CD4-positive, alpha-beta T cell treated with Interleukin-6 for 4 hours (primary cell): ENCODE results near the gene NFIX.
"Not testable (repeated sequence)": the region's sequence is repeated elsewhere in the genome, so short reads cannot be mapped to it uniquely, and the experiment has no call there.

Experiments used
- DNase-seq: peaks from one replicate; pipeline ENCODE4 v3.0.0-alpha.2; 2020; ENCODE audit warnings: mixed read lengths

The NFIX gene

DNA sequence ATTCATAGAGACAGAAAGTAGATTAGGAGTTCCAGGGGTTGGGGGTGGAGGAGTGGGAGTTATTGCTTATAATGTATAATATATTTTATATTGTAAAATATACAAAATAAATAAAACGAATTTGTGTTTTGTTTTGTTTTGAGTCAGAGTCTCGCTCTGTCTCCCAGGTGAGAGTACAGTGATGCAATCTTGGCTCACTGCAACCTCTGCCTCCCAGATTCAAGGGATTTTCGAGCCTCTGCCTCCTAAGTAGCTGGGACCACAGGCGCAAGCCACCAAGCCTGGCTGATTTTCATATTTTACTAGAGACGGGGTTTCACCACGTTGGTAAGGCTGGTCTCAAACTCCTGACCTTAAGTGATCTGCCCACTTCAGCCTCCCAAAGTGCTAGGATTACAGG lies 35.8 kb upstream of the NFIX start:
- no peak for DNase-seq

DNA sequence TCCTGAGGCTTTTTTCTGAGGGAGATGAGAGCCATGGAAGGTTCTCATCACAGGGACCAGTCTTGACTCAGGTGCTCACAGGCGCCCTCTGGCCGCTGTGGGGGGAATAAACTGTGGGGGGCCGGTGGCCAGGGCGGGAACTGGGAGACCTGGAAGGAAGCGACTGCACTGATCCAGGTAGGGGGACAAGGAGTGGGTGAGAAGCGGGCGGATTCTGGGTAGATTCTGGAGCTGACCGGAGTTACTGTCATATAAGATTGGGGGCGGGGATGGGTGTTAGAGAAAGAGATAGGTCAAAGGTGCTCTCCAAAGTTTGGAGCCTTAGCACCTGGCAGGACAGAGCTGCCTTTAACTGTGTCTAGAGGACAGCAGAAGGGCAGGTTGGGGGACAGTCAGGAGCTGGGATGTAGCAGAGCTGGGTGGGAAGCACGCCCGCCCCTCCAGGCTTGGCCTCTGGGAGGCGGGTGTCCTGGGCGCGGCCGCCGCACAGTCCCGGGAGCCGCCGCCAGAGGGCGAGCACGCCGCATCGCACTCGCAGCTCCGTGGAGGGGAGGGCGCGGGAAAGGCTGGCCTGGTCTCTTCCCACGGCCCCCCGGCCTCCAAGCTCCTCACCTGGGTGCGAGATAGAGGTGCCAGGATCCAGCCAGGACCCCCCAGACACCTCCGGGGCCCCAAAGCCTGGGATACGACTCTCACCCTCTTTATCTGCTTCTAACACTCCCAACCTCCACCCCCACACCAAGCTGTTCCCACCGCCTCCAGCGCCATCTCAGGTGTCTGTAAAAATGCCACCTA lies 30.1 kb upstream of the NFIX start:
- DNase-seq, result peak; percentile 85

GRCh38 chr19:12965812-12966135 lies 29.5 kb upstream of the NFIX start:
- DNase-seq, result no peak

DNA sequence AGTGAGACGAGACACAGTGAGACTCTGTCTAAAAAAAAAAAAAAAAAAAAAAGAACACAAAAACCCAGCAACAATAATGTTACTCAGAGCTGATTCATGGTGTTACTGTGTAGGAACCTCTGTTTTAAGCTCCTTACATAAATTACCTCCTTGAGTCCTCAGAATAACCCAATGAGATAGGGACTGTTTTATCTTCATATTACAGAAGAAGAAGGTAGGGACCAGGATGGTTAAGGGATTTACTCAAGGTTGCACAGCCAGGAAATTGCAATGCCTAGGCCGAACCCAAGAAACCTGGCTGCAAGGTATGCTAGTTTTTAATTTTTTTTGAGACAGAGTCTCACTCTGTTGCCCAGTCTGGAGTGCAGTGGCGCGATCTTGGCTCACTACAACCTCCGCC lies 27.4 kb upstream of the NFIX start:
- no peak for DNase-seq

DNA sequence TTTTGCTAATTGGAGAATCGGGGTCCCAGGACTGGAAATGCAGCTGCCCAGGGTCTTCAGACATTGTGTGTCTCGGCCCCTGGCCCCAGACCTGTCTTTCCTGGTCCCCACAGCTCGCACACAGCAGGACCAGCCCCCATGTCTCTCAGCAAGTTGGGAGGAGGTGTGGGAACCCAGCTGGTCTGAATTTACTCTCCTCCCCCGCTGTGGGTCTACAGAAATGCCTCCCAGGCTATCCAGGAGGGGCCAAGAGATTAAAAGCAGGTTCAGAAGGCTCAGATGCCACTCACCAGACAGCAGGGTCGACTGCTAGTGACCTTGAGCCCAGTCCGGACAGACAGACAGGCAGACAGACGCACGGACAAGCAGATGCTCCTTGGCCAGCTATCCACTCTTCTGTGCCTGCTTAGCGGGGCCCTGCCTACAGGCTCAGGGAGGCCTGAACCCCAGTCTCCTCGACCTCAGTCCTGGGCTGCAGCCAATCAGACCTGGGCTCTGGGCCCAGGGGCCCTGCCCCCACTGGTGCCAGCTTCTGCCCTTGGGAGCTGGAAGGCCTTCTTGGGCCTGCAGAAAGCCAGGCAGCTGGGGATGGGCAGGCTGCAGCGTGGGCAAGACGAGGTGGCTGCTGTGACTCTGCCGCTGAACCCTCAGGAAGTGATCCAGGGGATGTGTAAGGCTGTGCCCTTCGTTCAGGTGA lies 25.8 kb upstream of the NFIX start, which contains the start of gene DAND5:
Gene DAND5, plus strand, starts transcription at position 285 of the 697 bp plus-strand sequence. Its CDS starts 85 bp downstream, at position 370.
- DNase-seq, result no peak

- DNase-seq, result no peak
Measured at GRCh38 chr19:12970070-12970820, 25.0 kb upstream of the NFIX start.

DNA sequence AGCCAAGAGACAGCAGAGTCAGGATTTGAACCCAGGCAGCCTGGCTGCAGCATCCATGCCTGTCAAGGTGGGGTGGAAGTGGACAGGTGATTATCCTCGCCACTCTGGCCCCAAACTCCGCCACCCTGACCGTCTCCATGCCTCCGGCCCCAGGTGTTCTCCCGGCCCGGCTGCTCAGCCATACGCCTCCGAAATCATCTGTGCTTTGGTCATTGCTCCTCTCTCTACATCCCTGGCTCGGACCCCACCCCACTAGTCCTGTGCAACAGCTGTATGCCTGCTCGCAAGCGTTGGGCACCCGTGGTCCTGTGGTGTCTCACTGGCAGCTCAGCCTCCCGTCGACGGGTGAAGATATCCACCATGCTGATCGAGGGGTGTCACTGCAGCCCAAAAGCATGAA lies 22.0 kb upstream of the NFIX start:
- DNase-seq, result no peak

DNA sequence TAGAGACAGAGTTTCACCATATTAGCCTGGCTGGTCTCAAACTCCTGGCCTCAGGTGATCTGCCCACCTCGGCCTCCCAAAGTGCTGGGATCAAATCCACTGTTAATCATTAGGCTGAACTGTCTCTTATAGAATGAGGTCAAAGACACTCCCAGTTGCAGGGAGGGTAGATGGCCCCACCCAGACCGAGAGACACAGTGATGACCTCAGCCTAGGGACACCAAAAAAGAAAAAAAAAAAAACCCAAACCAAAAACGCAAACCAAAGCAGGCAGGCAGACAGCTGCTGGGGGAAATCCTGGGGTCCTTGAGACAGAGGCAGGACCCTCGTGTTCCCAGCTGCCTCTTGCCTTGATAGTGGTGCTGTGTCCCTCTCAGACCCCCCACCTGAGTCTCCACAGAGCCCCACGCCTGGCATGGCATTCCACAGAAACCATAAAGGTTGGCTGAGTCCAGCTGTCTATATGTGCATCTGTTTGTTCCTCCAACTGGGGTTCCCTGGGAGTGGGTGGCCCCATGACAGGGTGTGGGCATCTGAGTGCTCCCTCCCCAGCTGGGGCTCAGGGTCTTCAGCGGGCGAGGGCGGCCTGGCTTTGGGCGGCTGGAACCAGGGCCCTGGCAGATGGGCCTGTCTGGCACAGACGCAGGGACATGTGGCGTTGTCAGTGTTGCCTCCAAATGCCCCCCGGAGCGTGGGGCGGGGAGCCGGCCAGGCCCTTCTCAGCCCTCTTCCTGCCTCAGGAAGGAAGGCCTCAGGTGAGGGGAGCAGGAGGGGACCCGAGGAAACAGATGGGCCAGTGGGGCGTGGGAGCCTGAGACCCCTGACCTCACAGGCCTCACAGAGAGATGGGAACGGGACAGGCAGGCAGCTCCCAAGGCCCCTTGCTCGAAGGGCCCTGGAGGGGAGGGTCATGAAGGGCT lies 20.7 kb upstream of the NFIX start:
- DNase-seq, result no peak

- DNase-seq, result no peak
Measured at GRCh38 chr19:12975221-12975741, 20.0 kb upstream of the NFIX start.

GRCh38 chr19:12976109-12976508 lies 19.2 kb upstream of the NFIX start:
- not testable (repeated sequence) for DNase-seq

DNA sequence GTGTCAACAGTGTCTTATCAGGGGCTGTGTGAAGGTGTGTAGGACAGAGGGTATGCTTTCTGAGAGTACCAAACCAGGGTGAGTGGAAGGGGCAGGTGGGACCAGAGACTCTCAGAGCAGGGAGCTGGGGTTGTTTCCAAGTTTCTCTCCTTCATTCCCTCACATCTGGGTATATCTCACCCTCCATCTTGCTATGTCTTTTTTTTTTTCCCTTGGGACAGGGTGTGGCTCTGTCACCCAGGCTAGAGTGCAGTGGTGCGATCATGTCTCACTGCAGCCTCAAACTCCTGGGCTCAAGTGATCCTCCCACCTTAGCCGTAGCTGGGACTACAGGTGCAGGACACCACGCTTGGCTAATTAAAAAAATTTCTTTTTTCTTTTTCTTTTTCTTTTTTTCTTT lies 15.3 kb upstream of the NFIX start:
- DNase-seq, result no peak

DNA sequence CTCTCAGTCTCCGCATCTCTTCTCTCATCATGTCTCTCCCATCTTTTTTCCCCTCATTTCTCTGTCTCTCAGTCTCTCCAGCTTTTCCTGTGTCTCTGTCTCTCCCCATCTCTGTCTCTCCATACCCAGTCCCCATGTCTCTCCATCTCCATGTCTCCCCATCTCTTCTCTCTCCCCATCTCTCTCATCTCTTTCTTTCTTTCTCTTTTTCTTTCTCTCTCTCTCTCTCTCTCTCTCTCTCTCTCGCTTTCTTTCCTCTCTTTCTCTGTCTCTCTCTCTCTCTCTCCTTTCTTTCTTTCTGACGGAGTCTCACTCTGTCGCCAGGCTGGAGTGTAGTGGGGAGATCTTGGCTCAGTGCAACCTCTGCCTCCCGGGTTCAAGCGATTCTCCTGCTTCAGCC lies 12.6 kb upstream of the NFIX start:
- DNase-seq, result no peak

DNA sequence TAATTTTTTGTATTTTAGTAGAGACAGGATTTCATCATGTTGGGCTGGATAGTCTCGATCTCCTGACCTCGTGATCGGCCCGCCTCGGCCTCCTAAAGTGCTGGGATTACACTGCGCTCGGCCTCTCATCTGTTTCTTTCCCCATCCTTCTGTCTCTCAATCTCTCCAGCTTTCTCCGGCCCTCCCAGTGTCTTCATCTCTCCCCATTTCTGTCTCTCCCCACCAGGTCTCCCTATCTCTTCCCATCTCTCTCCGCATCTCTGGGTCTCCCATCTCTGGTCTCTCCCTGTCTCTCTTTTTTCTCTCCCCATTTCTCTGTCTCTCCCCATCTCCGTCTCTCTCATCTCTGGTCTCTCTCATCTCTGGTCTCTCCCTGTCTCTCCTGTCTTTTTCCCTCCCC lies 12.2 kb upstream of the NFIX start:
- no peak for DNase-seq

- DNase-seq, result peak; percentile 85
Measured at GRCh38 chr19:12983542-12984142, 11.6 kb upstream of the NFIX start.

GRCh38 chr19:12984143-12984627 lies 11.1 kb upstream of the NFIX start:
- no peak for DNase-seq

- DNase-seq, result no peak
Measured at GRCh38 chr19:12984683-12985048, 10.6 kb upstream of the NFIX start.

DNA sequence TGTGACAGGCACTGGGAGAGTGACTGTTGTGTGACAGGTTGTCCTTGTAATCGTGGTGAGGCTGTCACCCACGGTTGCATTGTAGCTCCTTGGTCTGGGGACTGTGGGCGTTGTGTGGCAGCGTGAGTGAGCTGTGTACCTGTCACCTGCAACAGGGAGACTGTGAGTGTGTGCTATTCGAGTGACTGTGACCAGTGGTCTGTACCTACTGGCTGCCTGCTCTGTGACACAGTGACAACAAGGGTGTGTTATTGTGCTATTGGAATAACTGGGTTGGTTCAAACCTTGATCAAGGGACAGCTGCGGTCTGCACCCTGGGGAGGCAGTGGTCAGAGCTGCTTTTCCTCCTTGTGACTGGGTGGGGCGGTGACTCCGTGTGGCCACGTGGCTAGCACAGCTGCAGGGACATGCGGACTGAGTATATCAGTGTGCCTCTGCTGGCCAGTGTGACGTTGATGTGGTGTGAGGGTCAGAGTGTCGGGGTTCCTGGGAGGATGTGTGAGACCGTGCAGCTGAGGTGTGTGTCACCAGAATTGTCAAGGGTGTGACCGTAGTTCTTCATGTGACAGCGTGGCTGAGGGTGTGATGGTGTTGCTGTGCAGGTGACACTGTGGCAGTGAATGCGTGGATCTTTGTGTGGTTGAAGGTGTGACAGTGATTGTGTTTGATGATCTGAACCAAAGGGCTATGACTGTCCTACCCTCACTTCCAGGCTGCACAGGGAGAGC lies 10.1 kb upstream of the NFIX start:
- DNase-seq, result no peak

DNA sequence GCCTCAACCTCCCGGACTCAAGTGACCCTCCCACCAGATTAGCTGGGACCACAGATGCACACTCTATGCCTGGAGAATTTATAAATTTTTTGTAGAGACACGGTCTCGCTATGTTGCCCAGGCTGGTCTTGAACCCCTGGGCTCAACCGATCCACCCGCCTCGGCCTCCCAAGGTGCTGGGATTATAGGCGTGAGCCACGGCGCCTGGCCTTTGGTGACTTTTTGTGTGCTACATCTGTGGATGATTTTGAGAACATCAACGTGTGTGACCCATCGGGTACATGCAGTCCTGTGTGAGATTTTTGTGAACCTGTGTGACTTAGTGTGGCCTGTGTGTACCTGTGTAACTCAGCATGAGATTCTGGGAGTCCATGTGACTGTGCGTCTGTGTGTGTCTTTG lies 8.5 kb upstream of the NFIX start:
- no peak for DNase-seq

DNA sequence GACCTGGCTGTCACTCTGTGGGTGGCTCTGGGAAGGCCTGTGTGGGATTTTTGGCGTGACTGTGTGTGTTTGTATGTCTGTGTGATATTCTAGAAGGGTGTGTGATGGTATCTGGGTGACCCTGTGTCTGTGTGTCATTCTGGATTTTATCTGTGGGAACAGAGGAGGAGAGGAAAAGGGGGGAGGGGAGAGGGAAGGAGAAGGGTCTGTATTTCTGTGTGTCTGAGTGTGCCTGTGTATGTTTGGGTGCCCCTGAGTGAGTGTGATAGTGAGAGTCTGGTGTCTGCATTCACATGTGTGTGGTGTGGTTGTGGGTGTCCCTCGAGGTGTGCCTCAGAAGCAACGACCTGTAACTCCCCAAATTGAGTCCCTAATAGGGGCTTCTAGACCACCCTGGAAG lies 8.1 kb upstream of the NFIX start:
- no peak for DNase-seq

DNA sequence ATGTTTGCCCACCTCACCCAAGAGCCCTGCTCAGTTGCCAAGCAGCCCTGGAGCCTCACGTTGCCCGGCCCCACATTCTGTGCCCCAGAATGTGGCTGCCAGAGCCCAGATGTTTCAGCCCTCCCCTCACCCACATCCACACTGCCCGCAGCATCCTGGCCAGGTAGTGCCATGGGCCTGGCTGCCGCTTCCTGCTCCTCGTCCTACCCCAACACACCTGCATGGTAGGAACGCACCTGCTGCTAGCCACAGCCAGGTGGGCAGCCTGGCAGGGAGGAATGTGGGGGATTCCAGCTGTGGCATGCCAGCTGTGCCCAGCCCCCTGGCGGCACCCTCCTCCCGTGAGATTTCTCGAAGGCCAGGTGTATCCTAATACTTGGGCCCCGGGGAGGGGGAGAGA lies 7.5 kb upstream of the NFIX start:
- DNase-seq, result no peak

DNA sequence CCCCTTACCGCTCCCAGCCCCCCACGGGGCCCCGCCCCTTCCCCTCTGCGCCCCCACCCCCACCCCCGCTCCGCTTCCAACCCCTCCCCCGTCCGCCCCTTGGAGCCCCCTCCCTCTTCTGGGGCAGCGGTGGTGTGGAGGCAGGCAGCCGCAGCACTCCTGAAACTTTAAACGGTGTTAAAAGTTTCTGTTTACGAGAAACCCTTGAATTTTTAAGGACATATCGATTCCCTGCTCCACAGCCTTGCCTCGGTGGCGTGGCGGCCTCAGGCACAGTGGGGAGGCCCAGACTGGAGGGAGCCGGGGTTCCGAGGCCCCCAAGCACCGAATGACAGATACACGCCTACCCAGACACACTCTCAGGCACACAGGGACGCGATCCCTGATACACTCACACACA lies 4.8 kb upstream of the NFIX start:
- no peak for DNase-seq
